Myocyte (in vitro differentiated cells): ENCODE data around the gene DPP10. TPM values are rescaled to one million over a fixed set of nuclear protein-coding genes. Genes with fewer than 3 reads are reported as not detected.
"Not testable (repeated sequence)": the region's sequence is repeated elsewhere in the genome, so short reads cannot be mapped to it uniquely, and the experiment has no call there.

Experiments used
- DNase-seq: peaks from one replicate; pipeline ENCODE4 v3.0.0-alpha.2; 2012; ENCODE audit warnings: low read depth
- total RNA-seq: library from RNA; depleted of rRNA; stranded (reverse); fragments of >200 nt; gene quantifications from 2 replicates; pipeline ENCODE4 v1.2.3, GENCODE V29; 2014

Gene DPP10
- total RNA-seq, 1 donor from 2014 or later: not detected

DNA sequence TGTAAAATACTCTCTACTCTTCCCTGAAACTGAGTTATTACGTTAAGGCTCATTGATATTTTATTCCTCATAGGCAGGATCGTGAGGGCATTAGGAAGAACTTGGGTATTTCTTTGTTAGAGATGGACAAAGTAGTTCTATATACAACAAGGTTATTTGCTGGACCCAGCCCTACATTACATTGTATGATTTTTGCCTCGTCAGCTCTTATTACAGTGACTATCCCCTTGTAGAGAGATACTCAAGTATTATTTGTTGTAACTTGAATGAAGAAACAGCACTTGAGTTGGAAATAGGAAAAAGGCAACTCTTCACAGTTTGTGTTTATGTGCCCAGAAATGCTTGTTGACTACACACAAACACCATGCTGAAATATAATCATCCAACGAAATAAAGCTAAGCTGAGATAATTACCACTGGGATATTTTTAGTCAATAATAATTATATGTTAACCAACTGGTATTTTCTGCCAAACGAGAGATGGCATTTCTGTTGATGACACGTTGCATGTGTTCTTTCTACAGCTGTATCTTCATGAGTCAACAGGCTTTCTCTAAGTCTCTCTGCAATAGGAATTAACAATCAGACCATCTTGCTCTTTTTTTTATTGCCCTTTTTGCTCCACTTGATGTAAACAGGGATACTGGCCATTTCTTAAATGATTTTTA lies 947.6 kb downstream of the DPP10 start:
- no peak for DNase-seq

- DNase-seq: no peak
These were observed 954.1 kb downstream of the DPP10 start for GRCh38 chr2:115396579-115396978.

- DNase-seq: no peak
These were observed 958.5 kb downstream of the DPP10 start for GRCh38 chr2:115400940-115401339.

DNA sequence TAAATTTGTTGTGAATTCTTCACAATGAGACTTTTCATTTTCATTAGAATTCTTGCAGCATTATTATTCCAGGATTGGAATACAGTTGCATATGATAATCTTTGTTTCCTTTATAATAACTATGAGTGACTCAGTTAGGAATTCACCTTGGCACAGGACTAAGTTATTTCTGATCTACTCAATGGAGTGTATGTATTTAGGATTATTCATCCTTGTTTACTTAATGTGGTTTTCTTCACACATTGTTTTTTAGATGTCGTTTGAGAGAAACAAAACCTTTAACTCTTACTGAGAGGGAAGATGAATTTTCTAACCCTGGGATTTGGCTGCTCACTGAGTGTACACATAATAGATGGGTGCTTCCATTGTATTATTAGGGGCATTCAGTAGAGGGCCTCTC lies 970.1 kb downstream of the DPP10 start:
- no peak for DNase-seq

DNA sequence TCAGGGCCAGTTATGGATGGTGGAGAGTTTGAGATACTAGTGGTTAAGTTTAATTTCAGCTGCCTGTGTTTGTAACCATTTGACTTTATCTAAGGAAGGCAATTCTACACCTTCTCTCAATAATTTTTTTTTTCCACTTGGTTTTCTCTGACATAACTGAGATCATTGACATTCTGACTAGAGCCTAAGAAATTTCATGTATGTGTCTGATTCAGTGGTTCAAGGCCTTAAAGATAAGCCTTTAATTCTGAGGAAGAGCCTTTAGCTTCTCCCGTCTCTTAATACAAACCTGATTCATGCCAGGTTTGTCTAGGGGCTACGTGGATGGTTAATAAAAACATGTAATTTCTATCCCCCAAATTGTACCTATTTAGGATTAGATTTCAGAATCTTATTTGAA lies 971.4 kb downstream of the DPP10 start:
- DNase-seq: no peak

GRCh38 chr2:115414466-115414865 lies 972.0 kb downstream of the DPP10 start:
- no peak for DNase-seq

- no peak for DNase-seq
These were observed 979.7 kb downstream of the DPP10 start for GRCh38 chr2:115422004-115422634.

DNA sequence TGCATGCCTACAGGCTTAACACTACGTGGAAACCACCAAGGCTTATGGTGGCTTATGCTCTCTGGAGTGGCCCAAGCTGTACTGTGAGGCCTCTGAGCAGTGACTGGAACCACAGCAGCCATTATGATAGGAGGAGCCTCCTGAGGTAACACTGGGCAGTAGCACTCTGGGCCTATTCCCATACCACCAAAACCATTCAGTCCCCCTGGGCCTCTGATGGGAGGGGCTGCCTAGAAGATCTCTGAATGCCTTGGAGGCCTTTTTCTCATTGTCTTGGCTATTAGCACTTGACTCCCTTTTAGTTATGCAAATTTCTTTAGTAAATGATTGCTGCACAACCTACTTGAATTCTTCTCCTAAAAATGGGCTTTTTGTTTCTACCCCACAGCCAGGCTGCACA lies 985.0 kb downstream of the DPP10 start:
- DNase-seq: no peak

DNA sequence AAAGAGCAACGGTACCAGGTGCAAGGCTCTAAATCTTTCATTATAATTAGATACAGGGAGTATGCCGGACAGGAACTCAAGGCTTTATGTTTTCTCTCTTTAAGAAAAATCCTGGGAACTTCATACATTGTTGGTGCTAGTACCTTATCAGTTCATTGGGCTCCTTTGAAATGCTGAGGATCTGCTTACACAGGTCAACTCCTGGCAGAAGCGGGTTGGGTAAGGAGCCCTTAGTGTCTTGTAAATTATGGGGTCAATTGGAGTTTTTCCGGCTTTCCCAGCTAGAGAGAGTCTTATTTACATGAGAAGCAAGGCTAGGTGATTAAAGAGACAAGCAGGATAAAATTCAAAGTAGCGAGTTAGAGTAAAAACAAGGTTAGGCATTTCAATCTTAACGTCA lies 998.3 kb downstream of the DPP10 start:
- not testable (repeated sequence) for DNase-seq

DNA sequence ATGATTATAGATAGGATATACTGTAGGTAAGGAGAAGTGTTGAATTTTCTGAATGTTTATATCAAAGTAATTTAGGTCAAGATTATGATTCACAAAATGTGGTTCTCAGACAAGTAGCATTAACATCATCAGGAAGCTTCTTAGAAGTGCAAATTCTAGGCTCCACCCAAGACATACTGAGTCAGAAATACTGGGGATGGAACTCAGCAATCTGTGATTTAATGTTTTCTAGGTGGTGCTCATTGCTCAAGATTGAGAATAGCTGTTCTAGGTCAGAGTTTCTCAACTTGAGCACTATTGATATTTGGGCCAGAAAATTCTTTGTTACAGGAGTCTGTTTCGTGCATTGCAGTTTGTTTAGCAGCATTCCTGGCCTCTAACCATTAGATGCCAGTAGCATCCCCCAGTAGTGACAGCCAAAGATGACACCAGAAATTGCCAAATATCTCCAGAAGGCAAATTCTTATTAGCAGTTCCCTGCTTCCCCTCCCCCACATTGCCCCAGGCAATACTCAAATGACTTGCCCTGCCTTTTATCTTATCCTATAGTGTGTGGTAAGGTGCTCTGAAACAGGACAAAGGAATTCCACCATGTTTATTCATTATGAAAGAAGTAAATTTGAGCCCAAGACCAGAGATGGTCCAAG lies 1001.2 kb downstream of the DPP10 start:
- DNase-seq: no peak

GRCh38 chr2:115460008-115460407 lies 1017.6 kb downstream of the DPP10 start:
- DNase-seq: no peak

DNA sequence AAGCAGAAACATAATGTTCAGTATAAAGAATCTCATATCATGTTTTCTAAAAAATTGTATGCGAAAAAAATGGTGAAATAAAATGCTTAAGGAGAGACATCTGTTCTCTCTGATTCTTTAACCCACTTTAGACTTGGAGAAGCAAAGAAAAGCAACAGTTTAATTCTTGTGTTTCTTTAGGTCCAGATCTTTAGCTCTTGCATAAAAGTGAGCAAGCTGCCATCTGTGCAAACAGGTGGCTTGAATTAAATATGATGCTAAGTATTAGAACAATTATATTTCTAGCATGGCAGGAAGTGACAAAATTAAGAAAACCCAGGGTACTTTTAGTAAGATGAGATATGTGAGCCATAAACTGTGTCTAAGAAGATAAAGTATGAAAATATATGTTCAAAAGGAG lies 1038.3 kb downstream of the DPP10 start:
- no peak for DNase-seq

GRCh38 chr2:115481842-115482241 lies 1039.4 kb downstream of the DPP10 start:
- no peak for DNase-seq

GRCh38 chr2:115483666-115484065 lies 1041.2 kb downstream of the DPP10 start:
- DNase-seq: no peak

DNA sequence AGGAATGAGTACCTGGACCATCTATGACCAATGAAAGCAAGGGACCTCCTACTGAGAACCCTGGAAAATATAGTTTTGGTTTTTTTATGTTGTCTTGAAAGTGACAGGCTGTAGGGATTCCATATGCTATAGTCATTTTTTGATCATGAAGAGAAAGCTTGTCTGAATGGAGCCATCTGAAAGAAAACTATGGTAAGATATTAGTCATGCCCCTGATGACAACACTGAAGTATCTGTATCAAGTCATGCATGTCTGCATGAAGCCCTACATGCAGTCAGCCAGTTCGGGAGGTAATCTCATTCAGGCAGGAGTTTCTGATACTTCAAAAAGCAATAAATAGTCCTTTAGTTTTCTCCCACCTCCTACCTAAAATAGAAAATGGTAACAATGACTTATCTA lies 1042.0 kb downstream of the DPP10 start:
- DNase-seq: no peak

GRCh38 chr2:115484983-115485382 lies 1042.5 kb downstream of the DPP10 start:
- DNase-seq: no peak

- DNase-seq: no peak
These were observed 1048.8 kb downstream of the DPP10 start for GRCh38 chr2:115491186-115491793.

- DNase-seq: no peak
These were observed 1062.9 kb downstream of the DPP10 start for GRCh38 chr2:115505331-115505730.

- DNase-seq: no peak
These were observed 1078.3 kb downstream of the DPP10 start for GRCh38 chr2:115520727-115521126.

- no peak for DNase-seq
These were observed 1082.0 kb downstream of the DPP10 start for GRCh38 chr2:115524452-115524851.

DNA sequence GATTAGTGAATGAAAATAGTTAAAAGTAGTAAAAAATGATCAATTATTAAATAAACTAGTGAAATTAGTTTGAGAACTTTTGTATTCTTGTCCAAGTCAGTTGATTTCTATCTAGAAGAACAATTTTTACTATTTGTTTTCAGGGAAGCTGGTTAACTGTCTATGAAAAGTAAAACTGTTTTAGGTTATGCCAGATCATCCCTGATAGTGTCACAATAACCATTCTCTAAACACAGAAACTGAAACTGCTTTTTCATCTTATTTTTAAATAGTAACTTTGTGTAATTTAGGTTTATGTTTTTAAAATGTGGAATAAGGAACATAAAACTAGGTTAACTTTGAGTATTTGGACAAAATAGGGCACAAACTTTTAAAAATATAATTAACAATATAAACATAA lies 1087.2 kb downstream of the DPP10 start:
- DNase-seq: no peak

GRCh38 chr2:115533081-115533480 lies 1090.6 kb downstream of the DPP10 start:
- DNase-seq: no peak
